A549 (cell line): Measurements from ENCODE around the gene WNT11. TPM values are rescaled to one million over a fixed set of nuclear protein-coding genes. Genes with fewer than 3 reads are reported as not detected.

ENCODE experiments used
- ATAC-seq, 2 experiments: fragments of 200-7000 bp in 1 of 2; fragments of >200 bp in 1 of 2; cut with Nextera tagmentation in 1 of 2; cut with Tn5 transposase in 1 of 2; 3 replicates each; pipeline versions ENCODE4 v1.8.0 to v1.9.1; 2018 to 2020; ENCODE audit warnings: mild to moderate bottlenecking in 1 of 2, moderate library complexity in 1 of 2
- CTCF ChIA-PET: fragments of 300-600 bp; sonication (Branson Sonifier 250); formaldehyde crosslinking; extraction: SDS; loops from one replicate; lab custom pipeline; 2021; ENCODE audit warnings: antibody characterized with exemption, inconsistent platforms; lab: Yijun Ruan, JAX
- POLR2A ChIA-PET: fragments of 350-600 bp; formaldehyde crosslinking; extraction: SDS; loops from one replicate; lab custom pipeline; 2021; ENCODE audit warnings: antibody characterized with exemption, inconsistent platforms; lab: Yijun Ruan, JAX
- DNase-seq, 2 experiments: peaks; one replicate each; pipeline versions ENCODE4 v3.0.0 to v3.0.0-alpha.2; 2011 to 2016; ENCODE audit warnings: low read depth in 1 of 2, low spot score in 1 of 2
- FAIRE-seq: peaks from 2 replicates; lab custom pipeline; 2011; peaks lifted over from hg19 to GRCh38; lab: Jason Lieb, UNC
- H3K27ac ChIP-seq, 2 experiments: fragments of >200 bp; sonication (Bioruptor Twin); formaldehyde crosslinking; 3 replicates each; pipeline ENCODE4 v1.5.1; 2016 to 2017
- H3K4me1 ChIP-seq: fragments of >200 bp; sonication (Bioruptor Twin); formaldehyde crosslinking; 3 replicates; pipeline ENCODE4 v1.6.1; 2016
- H3K4me2 ChIP-seq: fragments of >200 bp; sonication (Bioruptor Twin); formaldehyde crosslinking; 3 replicates; pipeline ENCODE4 v1.6.1; 2016
- H3K4me3 ChIP-seq: fragments of >200 bp; sonication (Bioruptor Twin); formaldehyde crosslinking; 3 replicates; pipeline ENCODE4 v1.5.1; 2016
- H3K9me3 ChIP-seq: fragments of >200 bp; sonication (Bioruptor Twin); formaldehyde crosslinking; 3 replicates; pipeline ENCODE4 v1.6.1; 2016
- ATOH8 ChIP-seq: fragments of 250-450 bp; sonication (Bioruptor Pico); IDR thresholded peaks from 2 replicates; pipeline ENCODE4 v1.5.0; 2020; ENCODE audit warnings: low read depth, mild to moderate bottlenecking, moderate library complexity
- CEBPB ChIP-seq, 2 experiments: fragments of >200 bp in 1 of 2; sonication (Bioruptor Twin) in 1 of 2; formaldehyde crosslinking in 1 of 2; IDR thresholded peaks; 2 replicates each; pipeline ENCODE4 v1.6.1; 2012 to 2016
- CHD2 ChIP-seq: fragments of 150-350 bp; IDR thresholded peaks from 2 replicates; pipeline ENCODE4 v1.6.1; 2014; ENCODE audit warnings: low read length; ENCODE audit not compliant: partially characterized antibody
- EHF ChIP-seq: fragments of 250-450 bp; sonication (Bioruptor Pico); IDR thresholded peaks from 2 replicates; pipeline ENCODE4 v1.5.0; 2020; ENCODE audit warnings: mild to moderate bottlenecking
- EP300 ChIP-seq, 2 experiments: fragments of >200 bp; sonication (Bioruptor Twin); formaldehyde crosslinking; IDR thresholded peaks; 2 replicates in 1 of 2; 3 replicates in 1 of 2; pipeline ENCODE4 v1.6.1; 2016 to 2017
- FOSB ChIP-seq: fragments of 250-450 bp; sonication (Bioruptor Pico); IDR thresholded peaks from 2 replicates; pipeline ENCODE4 v1.5.0; 2020; ENCODE audit warnings: mild to moderate bottlenecking, moderate library complexity
- FOSL2 ChIP-seq, 2 experiments: fragments of 450-650 bp in 1 of 2; fragments of >200 bp in 1 of 2; sonication (Bioruptor Twin) in 1 of 2; formaldehyde crosslinking; IDR thresholded peaks; 2 replicates each; pipeline versions ENCODE4 v1.5.0 to v1.6.1; 2016 to 2020; ENCODE audit warnings: mild to moderate bottlenecking in 1 of 2, moderate library complexity in 1 of 2
- HEYL ChIP-seq: fragments of 250-450 bp; sonication (Bioruptor Pico); IDR thresholded peaks from 2 replicates; pipeline ENCODE4 v1.8.0; 2021; ENCODE audit warnings: mild to moderate bottlenecking, moderate library complexity
- HMGXB4 ChIP-seq: fragments of 250-450 bp; sonication (Bioruptor Pico); IDR thresholded peaks from 2 replicates; pipeline ENCODE4 v1.5.0; 2021; ENCODE audit warnings: mild to moderate bottlenecking, moderate library complexity, borderline replicate concordance
- HOXB5 ChIP-seq: fragments of 250-450 bp; sonication (Bioruptor Pico); IDR thresholded peaks from 2 replicates; pipeline ENCODE4 v1.5.0; 2020; ENCODE audit warnings: mild to moderate bottlenecking, moderate library complexity
- JUNB ChIP-seq: fragments of >200 bp; sonication (Bioruptor Twin); formaldehyde crosslinking; IDR thresholded peaks from 2 replicates; pipeline ENCODE4 v1.6.1; 2016
- KDM1A ChIP-seq: fragments of 200-600 bp; sonication (generic); IDR thresholded peaks from 2 replicates; pipeline ENCODE4 v1.6.1; 2016; ENCODE audit warnings: low read depth, mild to moderate bottlenecking
- PBX3 ChIP-seq: IDR thresholded peaks from 2 replicates; pipeline ENCODE4 v1.6.1; 2012
- PHF8 ChIP-seq: fragments of 200-600 bp; sonication (generic); IDR thresholded peaks from 2 replicates; pipeline ENCODE4 v1.6.1; 2016; ENCODE audit warnings: low read depth, mild to moderate bottlenecking, antibody characterized with exemption, moderate library complexity, borderline replicate concordance
- POLR2A ChIP-seq: IDR thresholded peaks from 2 replicates; pipeline ENCODE4 v1.6.1; 2012; ENCODE audit warnings: mild to moderate bottlenecking, low read length
- RARB ChIP-seq: fragments of 250-450 bp; sonication (Bioruptor Pico); IDR thresholded peaks from 2 replicates; pipeline ENCODE4 v1.8.0; 2021; ENCODE audit warnings: mild to moderate bottlenecking, moderate library complexity
- SMC3 ChIP-seq: fragments of >200 bp; sonication (Bioruptor Twin); formaldehyde crosslinking; IDR thresholded peaks from 3 replicates; pipeline ENCODE4 v1.6.1; 2018; ENCODE audit warnings: inconsistent platforms
- TP53 ChIP-seq: fragments of 250-450 bp; sonication (Bioruptor Pico); IDR thresholded peaks from 2 replicates; pipeline ENCODE4 v1.5.0; 2021; ENCODE audit warnings: mild to moderate bottlenecking, moderate library complexity
- USF2 ChIP-seq: fragments of 450-650 bp; IDR thresholded peaks from 2 replicates; pipeline ENCODE4 v1.6.1; 2014; ENCODE audit warnings: antibody characterized with exemption
- ZFP36 ChIP-seq: fragments of 450-650 bp; IDR thresholded peaks from 2 replicates; pipeline ENCODE4 v1.6.1; 2014; ENCODE audit warnings: borderline replicate concordance; ENCODE audit not compliant: partially characterized antibody
- WGBS: methylation state at CpG from one replicate; pipeline ENCODE4 v1.1.6; 2017; ENCODE audit errors: missing lambda C conversion rate; 5-methylcytosine and 5-hydroxymethylcytosine counted together
- polyA plus RNA-seq, 4 experiments: library from polyadenylated mRNA; depleted of rRNA in 3 of 4; stranded (reverse); fragments of >200 nt; fragmentation: RNase III in 1 of 4; extraction: RNeasy Plus Mini Kit Qiagen cat#74134 plus additional on column Dnase treatment in 1 of 4; gene quantifications; 2 replicates in 3 of 4; 3 replicates in 1 of 4; pipeline ENCODE4 v1.2.3, GENCODE V29; 2011 to 2017

Gene WNT11
- polyA plus RNA-seq, 2 of the 4 experiments (the other 2 are of a cell fraction): 0.36 to 0.57 TPM

- WGBS: 73% methylated on average over 8 of the region's 8 CpGs
- no peak for DNase-seq
- Histone ChIP-seq H3K4me1 (peaks cover 10% of the 10 kb centered on the region), H3K4me3 (no peak overlapping the region), H3K27ac (no peak overlapping the region), H3K4me2 (no peak overlapping the region), H3K9me3 (no peaks in the 10 kb centered on the region)
- no peak for FAIRE-seq
- CTCF ChIA-PET: interaction anchor here (2.9 kb wide), 1 partner anchor 21 kb away, joined by 27 read pairs; no protein-coding TSS in a partner anchor
- no peak for TF ChIP-seq CHD2
- no peak for TF ChIP-seq ZFP36
- TF ChIP-seq SMC3: no peak
- TF ChIP-seq EP300 (IDR thresholded peaks at IDR 0.05): no peak
- no peak for TF ChIP-seq RARB (CRISPR knock-in tag)
- ATAC-seq: no peak
- POLR2A ChIA-PET: no interaction called here
Measured at GRCh38 chr11:76229690-76230240, 23.5 kb upstream of the WNT11 start.

- Histone ChIP-seq H3K27ac (no peak overlapping the region), H3K9me3 (no peaks in the 10 kb centered on the region), H3K4me1 (peaks cover under 1% of the 10 kb centered on the region; the same call in 1 of the 3 replicates), H3K4me2 (no peak overlapping the region), H3K4me3 (no peak overlapping the region)
- FAIRE-seq (no peak), ATAC-seq (no peak), DNase-seq (no peak)
- 84% methylated on average over 5 of the region's 5 CpGs for WGBS
- ChIA-PET CTCF (interaction anchor here (1.0 kb wide), 1 partner anchor 20 kb away, joined by 3 read pairs; no protein-coding TSS in a partner anchor), POLR2A (no interaction called here)
- TF ChIP-seq EHF (CRISPR knock-in tag) (no peak), PBX3 (no peak), HEYL (CRISPR knock-in tag) (no peak), POLR2A (no peak), USF2 (no peak), FOSL2 (IDR thresholded peaks at IDR 0.05) (no peak), FOSL2 (CRISPR knock-in tag; IDR thresholded peaks at IDR 0.05) (no peak), RARB (CRISPR knock-in tag) (no peak), FOSB (CRISPR knock-in tag) (no peak), EP300 (IDR thresholded peaks at IDR 0.05) (no peak), KDM1A (no peak), PHF8 (no peak), TP53 (CRISPR knock-in tag) (no peak), HMGXB4 (no peak), JUNB (no peak), CEBPB (IDR thresholded peaks at IDR 0.05) (no peak), SMC3 (no peak), ATOH8 (no peak), HOXB5 (CRISPR knock-in tag) (no peak)
Measured at GRCh38 chr11:76228875-76229149, 22.5 kb upstream of the WNT11 start.
